ENCODE measurements around the gene IL17C. TPM values are rescaled to one million over a fixed set of nuclear protein-coding genes. Genes with fewer than 3 reads are reported as not detected.

Gene IL17C
- polyA plus RNA-seq, 2 of the 4 experiments (the other 2 are of a cell fraction) = not detected

DNA sequence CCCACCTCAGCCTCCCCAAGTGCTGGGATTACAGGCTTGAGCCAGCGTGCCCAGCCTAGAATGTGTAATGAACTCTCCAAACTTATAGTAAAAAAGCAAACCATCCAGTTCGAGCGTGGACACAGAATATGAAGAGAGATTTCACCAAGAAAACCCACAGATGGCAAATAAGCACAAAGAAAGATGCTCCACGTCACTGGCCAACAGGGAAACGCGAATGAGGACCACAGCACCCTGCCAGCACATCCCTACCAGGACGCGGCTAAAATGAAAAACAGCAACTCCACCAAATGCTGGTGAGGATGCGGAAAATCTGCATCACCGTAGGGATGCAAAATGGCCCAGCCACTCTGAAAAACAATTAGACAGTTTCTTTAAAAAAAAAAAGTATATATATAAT, 23.1 kb downstream of the IL17C start (continued):
- TF ChIP-seq, protein P1, sequence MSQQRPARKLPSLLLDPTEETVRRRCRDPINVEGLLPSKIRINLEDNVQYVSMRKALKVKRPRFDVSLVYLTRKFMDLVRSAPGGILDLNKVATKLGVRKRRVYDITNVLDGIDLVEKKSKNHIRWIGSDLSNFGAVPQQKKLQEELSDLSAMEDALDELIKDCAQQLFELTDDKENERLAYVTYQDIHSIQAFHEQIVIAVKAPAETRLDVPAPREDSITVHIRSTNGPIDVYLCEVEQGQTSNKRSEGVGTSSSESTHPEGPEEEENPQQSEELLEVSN (IDR thresholded peaks at IDR 0.05; ENCODE audit: borderline replicate concordance, low read depth) = no peak
- TF ChIP-seq ESRRA (IDR thresholded peaks at IDR 0.05; ENCODE audit: borderline replicate concordance, low read length) (no peak), CHD2 (IDR thresholded peaks at IDR 0.05; ENCODE audit: low read length, partially characterized antibody) (no peak)
- TF ChIP-seq, protein P2, sequence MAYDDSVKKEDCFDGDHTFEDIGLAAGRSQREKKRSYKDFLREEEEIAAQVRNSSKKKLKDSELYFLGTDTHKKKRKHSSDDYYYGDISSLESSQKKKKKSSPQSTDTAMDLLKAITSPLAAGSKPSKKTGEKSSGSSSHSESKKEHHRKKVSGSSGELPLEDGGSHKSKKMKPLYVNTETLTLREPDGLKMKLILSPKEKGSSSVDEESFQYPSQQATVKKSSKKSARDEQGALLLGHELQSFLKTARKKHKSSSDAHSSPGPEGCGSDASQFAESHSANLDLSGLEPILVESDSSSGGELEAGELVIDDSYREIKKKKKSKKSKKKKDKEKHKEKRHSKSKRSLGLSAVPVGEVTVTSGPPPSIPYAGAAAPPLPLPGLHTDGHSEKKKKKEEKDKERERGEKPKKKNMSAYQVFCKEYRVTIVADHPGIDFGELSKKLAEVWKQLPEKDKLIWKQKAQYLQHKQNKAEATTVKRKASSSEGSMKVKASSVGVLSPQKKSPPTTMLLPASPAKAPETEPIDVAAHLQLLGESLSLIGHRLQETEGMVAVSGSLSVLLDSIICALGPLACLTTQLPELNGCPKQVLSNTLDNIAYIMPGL (CRISPR knock-in tag; IDR thresholded peaks at IDR 0.05; ENCODE audit: borderline replicate concordance) = no peak
- TF ChIP-seq, protein P3, sequence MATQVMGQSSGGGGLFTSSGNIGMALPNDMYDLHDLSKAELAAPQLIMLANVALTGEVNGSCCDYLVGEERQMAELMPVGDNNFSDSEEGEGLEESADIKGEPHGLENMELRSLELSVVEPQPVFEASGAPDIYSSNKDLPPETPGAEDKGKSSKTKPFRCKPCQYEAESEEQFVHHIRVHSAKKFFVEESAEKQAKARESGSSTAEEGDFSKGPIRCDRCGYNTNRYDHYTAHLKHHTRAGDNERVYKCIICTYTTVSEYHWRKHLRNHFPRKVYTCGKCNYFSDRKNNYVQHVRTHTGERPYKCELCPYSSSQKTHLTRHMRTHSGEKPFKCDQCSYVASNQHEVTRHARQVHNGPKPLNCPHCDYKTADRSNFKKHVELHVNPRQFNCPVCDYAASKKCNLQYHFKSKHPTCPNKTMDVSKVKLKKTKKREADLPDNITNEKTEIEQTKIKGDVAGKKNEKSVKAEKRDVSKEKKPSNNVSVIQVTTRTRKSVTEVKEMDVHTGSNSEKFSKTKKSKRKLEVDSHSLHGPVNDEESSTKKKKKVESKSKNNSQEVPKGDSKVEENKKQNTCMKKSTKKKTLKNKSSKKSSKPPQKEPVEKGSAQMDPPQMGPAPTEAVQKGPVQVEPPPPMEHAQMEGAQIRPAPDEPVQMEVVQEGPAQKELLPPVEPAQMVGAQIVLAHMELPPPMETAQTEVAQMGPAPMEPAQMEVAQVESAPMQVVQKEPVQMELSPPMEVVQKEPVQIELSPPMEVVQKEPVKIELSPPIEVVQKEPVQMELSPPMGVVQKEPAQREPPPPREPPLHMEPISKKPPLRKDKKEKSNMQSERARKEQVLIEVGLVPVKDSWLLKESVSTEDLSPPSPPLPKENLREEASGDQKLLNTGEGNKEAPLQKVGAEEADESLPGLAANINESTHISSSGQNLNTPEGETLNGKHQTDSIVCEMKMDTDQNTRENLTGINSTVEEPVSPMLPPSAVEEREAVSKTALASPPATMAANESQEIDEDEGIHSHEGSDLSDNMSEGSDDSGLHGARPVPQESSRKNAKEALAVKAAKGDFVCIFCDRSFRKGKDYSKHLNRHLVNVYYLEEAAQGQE (IDR thresholded peaks at IDR 0.05) = no peak

DNA sequence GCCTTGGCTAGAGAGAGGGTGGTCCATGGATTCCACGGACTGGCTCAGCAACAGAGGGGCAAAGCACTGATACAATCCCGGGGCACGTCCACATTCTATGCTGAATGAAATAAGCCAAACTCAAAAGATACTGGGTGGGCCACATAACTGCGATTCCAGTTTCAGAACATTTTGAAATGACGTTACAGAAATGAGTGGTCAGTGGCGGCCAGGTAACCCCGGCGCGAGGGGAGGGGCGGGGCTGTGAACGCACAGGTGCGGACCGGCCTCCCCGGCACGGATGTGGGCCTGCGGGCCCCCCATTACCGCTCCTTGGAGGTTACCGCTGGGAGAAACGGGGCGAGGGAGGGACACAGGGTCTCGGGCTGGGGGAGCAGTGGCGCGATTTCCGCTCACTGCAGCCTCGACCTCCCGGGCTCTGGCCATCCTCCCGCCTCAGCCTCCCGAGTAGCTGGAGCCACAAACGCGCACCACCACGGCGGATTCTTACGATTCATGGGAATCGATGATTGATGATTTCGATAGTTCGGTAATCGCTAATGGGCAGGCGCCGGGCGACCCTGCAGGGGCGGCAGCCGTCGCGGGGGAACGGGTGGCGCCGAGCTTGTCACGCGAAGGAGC, 24.0 kb downstream of the IL17C start:
- no peak for ATAC-seq
- no peak for FAIRE-seq
- CTCF ChIA-PET = interaction anchor here (1.0 to 2.6 kb wide), 2 partner anchors 19 to 75 kb away, joined by 4 to 7 read pairs; no protein-coding TSS in a partner anchor
- peak overlapping the region; percentile 80 to 92 for H3K27ac ChIP-seq
- POLR2A ChIA-PET = interaction anchor here (1.2 kb wide), 1 partner anchor 11 kb away, joined by 3 read pairs; no protein-coding TSS in a partner anchor
- peaks cover 9% of the 10 kb centered on the region; the same call in 1 of the 3 replicates for H3K4me1 ChIP-seq
- peak overlapping the region; percentile 91 for H3K4me3 ChIP-seq
- H3K4me2 ChIP-seq = peak overlapping the region; percentile 92
- TF ChIP-seq HDAC2 (IDR thresholded peaks at IDR 0.05) (0 out of 2 replicates have a peak, but pooled peaks have one; percentile 56), JUNB (IDR thresholded peaks at IDR 0.05) (no peak), MAFK (IDR thresholded peaks at IDR 0.05; ENCODE audit: partially characterized antibody) (no peak)
- H3K9me3 ChIP-seq = no peaks in the 10 kb centered on the region
- DNase-seq (ENCODE audit: low read depth in 1 of 2, low spot score in 1 of 2) = no peak
- whole genome bisulfite sequencing (ENCODE audit: missing lambda C conversion rate) = 3% methylated on average over 28 of the region's 49 CpGs

DNA sequence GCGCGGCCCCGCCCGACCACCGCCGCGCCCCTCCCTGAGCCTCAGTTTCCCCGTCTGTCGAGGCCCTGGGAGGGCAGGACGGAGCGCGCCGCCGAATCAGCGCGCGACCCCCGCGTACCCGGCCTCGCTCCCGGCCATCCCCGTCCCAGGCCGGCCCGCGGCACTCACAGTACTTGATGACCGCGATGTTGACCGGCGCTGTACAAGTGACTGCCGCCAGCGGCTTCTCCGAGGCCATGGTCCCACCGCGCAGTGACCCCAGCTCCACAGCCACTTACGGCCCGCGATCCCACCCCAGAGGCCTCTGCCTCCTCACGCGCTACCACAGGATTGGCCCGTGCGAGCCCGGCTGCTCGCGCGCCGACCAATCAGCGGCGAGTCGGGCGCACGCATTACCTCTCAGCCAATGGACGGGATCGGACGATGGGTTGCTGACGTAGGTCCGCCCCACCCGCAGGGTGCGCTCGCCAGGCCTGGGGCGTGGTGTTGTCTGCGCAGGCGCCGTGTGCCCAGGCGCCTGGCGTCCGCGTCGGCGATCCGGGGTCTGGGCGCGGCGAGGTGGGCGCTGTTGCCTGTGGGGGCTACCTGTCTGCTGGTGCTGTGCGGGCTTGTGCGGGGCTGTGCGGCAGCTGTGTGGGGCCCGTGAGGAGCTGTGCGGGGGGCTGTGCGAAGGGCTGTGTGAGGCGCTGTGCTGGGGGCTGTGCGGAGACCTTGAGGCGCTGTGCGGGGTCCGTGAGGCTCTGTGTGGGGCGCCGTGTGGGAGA, 24.7 kb downstream of the IL17C start, which contains the start of gene MVD:
Gene MVD (minus strand): TSS at position 249 of the 764 bp plus-strand sequence. CDS start 11 bp downstream, at position 238.
- ChIA-PET CTCF (interaction anchor here (1.0 to 2.6 kb wide), 3 partner anchors 12 to 75 kb away, joined by 3 to 7 read pairs (median 4); no protein-coding TSS in a partner anchor), POLR2A (interaction anchor here (1.2 kb wide), 1 partner anchor 11 kb away, joined by 3 read pairs; no protein-coding TSS in a partner anchor)
- Histone ChIP-seq H3K27ac (peak within 1 kb of the TSS; percentile 80 to 92), H3K4me2 (peak within 1 kb of the TSS; percentile 92), H3K9me3 (no peaks in the 10 kb centered on the region), H3K4me3 (peak within 1 kb of the TSS; percentile 91), H3K4me1 (peaks cover 9% of the 10 kb centered on the region; the same call in 1 of the 3 replicates)
- 0% methylated on average over 6 of the region's 88 CpGs for WGBS (ENCODE audit: missing lambda C conversion rate)
- peak; percentile 97 to 99 for ATAC-seq
- peak; percentile 98 to 99 for DNase-seq (ENCODE audit: low read depth in 1 of 2, low spot score in 1 of 2)
- peak; percentile 46 for FAIRE-seq
- TF ChIP-seq HEYL (CRISPR knock-in tag; IDR thresholded peaks at IDR 0.05) (no peak), FOXS1 (CRISPR knock-in tag; IDR thresholded peaks at IDR 0.05) (no peak), RFX5 (IDR thresholded peaks at IDR 0.05) (peak; percentile 89), RARB (CRISPR knock-in tag; IDR thresholded peaks at IDR 0.05) (no peak), SREBF2 (IDR thresholded peaks at IDR 0.05) (no peak), MAFK (IDR thresholded peaks at IDR 0.05; ENCODE audit: partially characterized antibody) (peak; percentile 15), ZC3H11A (IDR thresholded peaks at IDR 0.05) (no peak), TP53 (CRISPR knock-in tag; IDR thresholded peaks at IDR 0.05) (no peak), RAD21 (conservative IDR thresholded peaks at IDR 0.05 in 1 of 2, IDR thresholded peaks at IDR 0.05 in 1 of 2) (no peak), POLR2A (IDR thresholded peaks at IDR 0.05; ENCODE audit: low read length) (peak; percentile 97), EP300 (IDR thresholded peaks at IDR 0.05) (no peak)
- TF ChIP-seq, protein P4, sequence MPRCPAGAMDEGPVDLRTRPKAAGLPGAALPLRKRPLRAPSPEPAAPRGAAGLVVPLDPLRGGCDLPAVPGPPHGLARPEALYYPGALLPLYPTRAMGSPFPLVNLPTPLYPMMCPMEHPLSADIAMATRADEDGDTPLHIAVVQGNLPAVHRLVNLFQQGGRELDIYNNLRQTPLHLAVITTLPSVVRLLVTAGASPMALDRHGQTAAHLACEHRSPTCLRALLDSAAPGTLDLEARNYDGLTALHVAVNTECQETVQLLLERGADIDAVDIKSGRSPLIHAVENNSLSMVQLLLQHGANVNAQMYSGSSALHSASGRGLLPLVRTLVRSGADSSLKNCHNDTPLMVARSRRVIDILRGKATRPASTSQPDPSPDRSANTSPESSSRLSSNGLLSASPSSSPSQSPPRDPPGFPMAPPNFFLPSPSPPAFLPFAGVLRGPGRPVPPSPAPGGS (IDR thresholded peaks at IDR 0.05) = peak; percentile 51; the same call in 1 of the 3 replicates
- TF ChIP-seq, protein P5, sequence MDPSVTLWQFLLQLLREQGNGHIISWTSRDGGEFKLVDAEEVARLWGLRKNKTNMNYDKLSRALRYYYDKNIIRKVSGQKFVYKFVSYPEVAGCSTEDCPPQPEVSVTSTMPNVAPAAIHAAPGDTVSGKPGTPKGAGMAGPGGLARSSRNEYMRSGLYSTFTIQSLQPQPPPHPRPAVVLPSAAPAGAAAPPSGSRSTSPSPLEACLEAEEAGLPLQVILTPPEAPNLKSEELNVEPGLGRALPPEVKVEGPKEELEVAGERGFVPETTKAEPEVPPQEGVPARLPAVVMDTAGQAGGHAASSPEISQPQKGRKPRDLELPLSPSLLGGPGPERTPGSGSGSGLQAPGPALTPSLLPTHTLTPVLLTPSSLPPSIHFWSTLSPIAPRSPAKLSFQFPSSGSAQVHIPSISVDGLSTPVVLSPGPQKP (IDR thresholded peaks at IDR 0.05; ENCODE audit: low read depth, low read length) = no peak
- TF ChIP-seq, protein P6, sequence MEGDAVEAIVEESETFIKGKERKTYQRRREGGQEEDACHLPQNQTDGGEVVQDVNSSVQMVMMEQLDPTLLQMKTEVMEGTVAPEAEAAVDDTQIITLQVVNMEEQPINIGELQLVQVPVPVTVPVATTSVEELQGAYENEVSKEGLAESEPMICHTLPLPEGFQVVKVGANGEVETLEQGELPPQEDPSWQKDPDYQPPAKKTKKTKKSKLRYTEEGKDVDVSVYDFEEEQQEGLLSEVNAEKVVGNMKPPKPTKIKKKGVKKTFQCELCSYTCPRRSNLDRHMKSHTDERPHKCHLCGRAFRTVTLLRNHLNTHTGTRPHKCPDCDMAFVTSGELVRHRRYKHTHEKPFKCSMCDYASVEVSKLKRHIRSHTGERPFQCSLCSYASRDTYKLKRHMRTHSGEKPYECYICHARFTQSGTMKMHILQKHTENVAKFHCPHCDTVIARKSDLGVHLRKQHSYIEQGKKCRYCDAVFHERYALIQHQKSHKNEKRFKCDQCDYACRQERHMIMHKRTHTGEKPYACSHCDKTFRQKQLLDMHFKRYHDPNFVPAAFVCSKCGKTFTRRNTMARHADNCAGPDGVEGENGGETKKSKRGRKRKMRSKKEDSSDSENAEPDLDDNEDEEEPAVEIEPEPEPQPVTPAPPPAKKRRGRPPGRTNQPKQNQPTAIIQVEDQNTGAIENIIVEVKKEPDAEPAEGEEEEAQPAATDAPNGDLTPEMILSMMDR (IDR thresholded peaks at IDR 0.05) = no peak

Measured in A549 (cell line).